Central memory CD8-positive, alpha-beta T cell (primary cell): Measurements from ENCODE around the gene RUFY2.
"Not testable (repeated sequence)": the region's sequence is repeated elsewhere in the genome, so short reads cannot be mapped to it uniquely, and the experiment has no call there.

ENCODE experiments used
- ATAC-seq: fragments of 150-1000 bp; cut with Tn5 transposase; replicated peaks from 2 replicates; pipeline ENCODE4 v1.10.0; 2022; ENCODE audit warnings: mild to moderate bottlenecking, moderate FRiP score, moderate number of reproducible peaks; ENCODE audit not compliant: poor library complexity, severe bottlenecking; ENCODE audit errors: extremely low read depth
- DNase-seq, 2 donors: peaks; one replicate each; pipeline ENCODE4 v3.0.0; 2021; ENCODE audit warnings: low spot score in 2 of 2
- H3K27ac Mint-ChIP-seq: one replicate; pipeline ENCODE4 v1.8.0; 2022; ENCODE audit warnings: low read depth, mild to moderate bottlenecking, moderate library complexity, mixed read lengths
- H3K27me3 Mint-ChIP-seq: one replicate; pipeline ENCODE4 v1.8.0; 2022; ENCODE audit warnings: mixed read lengths
- H3K36me3 Mint-ChIP-seq: one replicate; pipeline ENCODE4 v1.8.0; 2022; ENCODE audit warnings: mild to moderate bottlenecking, moderate library complexity, mixed read lengths; ENCODE audit not compliant: insufficient read depth
- H3K4me1 Mint-ChIP-seq: one replicate; pipeline ENCODE4 v1.8.0; 2022; ENCODE audit warnings: mixed read lengths
- H3K4me3 Mint-ChIP-seq: one replicate; pipeline ENCODE4 v1.8.0; 2022; ENCODE audit warnings: mild to moderate bottlenecking, moderate library complexity, mixed read lengths
- H3K9me3 Mint-ChIP-seq: one replicate; pipeline ENCODE4 v1.8.0; 2022; ENCODE audit warnings: mixed read lengths

Gene RUFY2

GRCh38 chr10:68331455-68332258 is 75.4 kb downstream of the RUFY2 start, which contains the start of gene HNRNPH3:
Gene HNRNPH3, plus strand, starts transcription at chr10:68332064. Its CDS starts 5,158 bp downstream, at chr10:68337222.
- Mint-ChIP-seq H3K4me1 (peaks cover 48% of the 10 kb centered on the region), H3K9me3 (no peaks in the 10 kb centered on the region), H3K36me3 (peaks cover 33% of the 10 kb centered on the region), H3K27ac (peak within 1 kb of the TSS; percentile 98), H3K27me3 (no peaks in the 10 kb centered on the region), H3K4me3 (peak within 1 kb of the TSS; percentile 99)
- peak; percentile 96 to 98 for DNase-seq
- peak; percentile 80 for ATAC-seq

- H3K9me3 Mint-ChIP-seq: no peaks in the 10 kb centered on the region
These were observed 76.1 kb downstream of the RUFY2 start for GRCh38 chr10:68330852-68331454.

GRCh38 chr10:68329506-68329861 is 77.6 kb downstream of the RUFY2 start:
- Mint-ChIP-seq H3K27ac (no peak overlapping the region), H3K4me3 (no peak overlapping the region), H3K36me3 (peaks cover 28% of the 10 kb centered on the region), H3K4me1 (peaks cover 26% of the 10 kb centered on the region), H3K27me3 (no peaks in the 10 kb centered on the region), H3K9me3 (no peaks in the 10 kb centered on the region)
- no peak for ATAC-seq
- DNase-seq: no peak

More at GRCh38 chr10:68330852-68331454, 76.1 kb downstream of the RUFY2 start:
- H3K4me3 Mint-ChIP-seq: peak overlapping the region; percentile 99
- no peaks in the 10 kb centered on the region for H3K27me3 Mint-ChIP-seq
- H3K4me1 Mint-ChIP-seq: peaks cover 41% of the 10 kb centered on the region
- no peak for ATAC-seq
- peak overlapping the region; percentile 98 for H3K27ac Mint-ChIP-seq
- peaks cover 33% of the 10 kb centered on the region for H3K36me3 Mint-ChIP-seq
- DNase-seq: no peak

- Mint-ChIP-seq H3K4me1 (peaks cover 13% of the 10 kb centered on the region), H3K36me3 (peaks cover 24% of the 10 kb centered on the region), H3K27me3 (no peaks in the 10 kb centered on the region), H3K4me3 (no peak overlapping the region), H3K9me3 (no peaks in the 10 kb centered on the region), H3K27ac (no peak overlapping the region)
- no peak for ATAC-seq
- no peak for DNase-seq
These were observed 78.9 kb downstream of the RUFY2 start for GRCh38 chr10:68327889-68328786.

- H3K27ac Mint-ChIP-seq, H3K9me3 Mint-ChIP-seq, H3K4me3 Mint-ChIP-seq, ATAC-seq, DNase-seq, H3K27me3 Mint-ChIP-seq, H3K4me1 Mint-ChIP-seq, H3K36me3 Mint-ChIP-seq: not testable (repeated sequence)
These were observed 82.7 kb downstream of the RUFY2 start for GRCh38 chr10:68324396-68324795.

GRCh38 chr10:68318331-68319059 is 88.6 kb downstream of the RUFY2 start:
- DNase-seq: no peak
- no peak for ATAC-seq
- Mint-ChIP-seq H3K9me3 (peaks cover 13% of the 10 kb centered on the region), H3K4me1 (no peaks in the 10 kb centered on the region), H3K36me3 (peaks cover 2% of the 10 kb centered on the region), H3K27ac (no peak overlapping the region), H3K27me3 (no peaks in the 10 kb centered on the region), H3K4me3 (no peak overlapping the region)

GRCh38 chr10:68315582-68315981 is 91.5 kb downstream of the RUFY2 start:
- H3K27me3 Mint-ChIP-seq: no peaks in the 10 kb centered on the region
- peaks cover 13% of the 10 kb centered on the region for H3K9me3 Mint-ChIP-seq
- no peak overlapping the region for H3K27ac Mint-ChIP-seq
- H3K36me3 Mint-ChIP-seq: peaks cover 2% of the 10 kb centered on the region
- ATAC-seq: no peak
- no peak for DNase-seq
- H3K4me1 Mint-ChIP-seq: no peaks in the 10 kb centered on the region
- H3K4me3 Mint-ChIP-seq: no peak overlapping the region

GRCh38 chr10:68314930-68315329 is 92.1 kb downstream of the RUFY2 start:
- H3K4me3 Mint-ChIP-seq, H3K27me3 Mint-ChIP-seq, H3K36me3 Mint-ChIP-seq, H3K4me1 Mint-ChIP-seq, ATAC-seq, DNase-seq, H3K27ac Mint-ChIP-seq: not testable (repeated sequence)
- peaks cover 13% of the 10 kb centered on the region for H3K9me3 Mint-ChIP-seq

- Mint-ChIP-seq H3K4me1 (no peaks in the 10 kb centered on the region), H3K9me3 (peaks cover under 1% of the 10 kb centered on the region), H3K4me3 (no peak overlapping the region), H3K27ac (no peak overlapping the region), H3K36me3 (peaks cover 2% of the 10 kb centered on the region), H3K27me3 (no peaks in the 10 kb centered on the region)
- no peak for DNase-seq
- no peak for ATAC-seq
These were observed 96.5 kb downstream of the RUFY2 start for GRCh38 chr10:68310531-68310930.

GRCh38 chr10:68305854-68306253 is 101.2 kb downstream of the RUFY2 start:
- ATAC-seq (no peak), DNase-seq (no peak)
- Mint-ChIP-seq H3K27me3 (no peaks in the 10 kb centered on the region), H3K4me3 (no peak overlapping the region), H3K36me3 (peaks cover 2% of the 10 kb centered on the region), H3K9me3 (no peaks in the 10 kb centered on the region), H3K27ac (no peak overlapping the region), H3K4me1 (no peaks in the 10 kb centered on the region)

- Mint-ChIP-seq H3K4me1 (no peaks in the 10 kb centered on the region), H3K4me3 (no peak overlapping the region), H3K27ac (no peak overlapping the region), H3K27me3 (no peaks in the 10 kb centered on the region), H3K36me3 (peaks cover 2% of the 10 kb centered on the region), H3K9me3 (no peaks in the 10 kb centered on the region)
- ATAC-seq (no peak), DNase-seq (no peak)
These were observed 103.1 kb downstream of the RUFY2 start for GRCh38 chr10:68303849-68304412.

GRCh38 chr10:68302871-68303270 is 104.2 kb downstream of the RUFY2 start:
- Mint-ChIP-seq H3K36me3 (peaks cover 2% of the 10 kb centered on the region), H3K27ac (no peak overlapping the region), H3K4me3 (no peak overlapping the region), H3K4me1 (no peaks in the 10 kb centered on the region), H3K9me3 (no peaks in the 10 kb centered on the region), H3K27me3 (no peaks in the 10 kb centered on the region)
- DNase-seq (no peak), ATAC-seq (no peak)
